ENCODE data around the gene NRXN3. TPM values are rescaled to one million over a fixed set of nuclear protein-coding genes. Genes with fewer than 3 reads are reported as not detected.

The NRXN3 gene
- total and polyA plus RNA-seq, 11 donors = 0.19 to 2.2 (median 1.1) TPM

- Histone ChIP-seq H3K4me1 (no peaks in the 10 kb centered on the region), H3K27me3 (no peaks in the 10 kb centered on the region), H3K36me3 (no peaks in the 10 kb centered on the region), H3K27ac (no peak overlapping the region), H3K4me3 (no peak overlapping the region), H3K9me3 (peaks cover 0 to 11% (median 0%) of the 10 kb centered on the region in 12 donors)
- ATAC-seq = no peak
- 56 to 62% (median 60%) methylated on average over 3 of the region's 3 CpGs for WGBS, 4 donors
- DNase-seq = no peak
- TF ChIP-seq POLR2A (IDR thresholded peaks at IDR 0.05) (no peak), CTCF (IDR thresholded peaks at IDR 0.05) (no peak)
- intact Hi-C loops (cut with DNase I) = no loop called here
Measured at GRCh38 chr14:79134361-79134760, 964.2 kb downstream of the NRXN3 start.

GRCh38 chr14:79136071-79137044 lies 966.2 kb downstream of the NRXN3 start:
- ATAC-seq (no peak), DNase-seq (no peak)
- no peaks in the 10 kb centered on the region for H3K27me3 ChIP-seq
- intact Hi-C loops (cut with DNase I) = no loop called here
- H3K36me3 ChIP-seq = no peaks in the 10 kb centered on the region
- no peak for TF ChIP-seq CTCF (IDR thresholded peaks at IDR 0.05)
- TF ChIP-seq POLR2A (IDR thresholded peaks at IDR 0.05) = no peak
- H3K27ac ChIP-seq = no peak overlapping the region
- peaks cover 0 to 11% (median 0%) of the 10 kb centered on the region in 12 donors for H3K9me3 ChIP-seq
- no peaks in the 10 kb centered on the region for H3K4me1 ChIP-seq
- no peak overlapping the region for H3K4me3 ChIP-seq
- 63 to 66% (median 65%) methylated on average over 7 of the region's 7 CpGs for WGBS, 4 donors

- ATAC-seq = no peak
Measured at GRCh38 chr14:79137045-79137430, 966.9 kb downstream of the NRXN3 start.

More at GRCh38 chr14:79137045-79137430, 966.9 kb downstream of the NRXN3 start:
- Histone ChIP-seq H3K27me3 (no peaks in the 10 kb centered on the region), H3K4me1 (no peaks in the 10 kb centered on the region), H3K9me3 (peaks cover 0 to 5% (median 0%) of the 10 kb centered on the region in 12 donors), H3K27ac (no peak overlapping the region), H3K4me3 (no peak overlapping the region), H3K36me3 (no peaks in the 10 kb centered on the region)
- WGBS, 4 donors = 79 to 89% (median 83%) methylated on average over 2 of the region's 2 CpGs
- intact Hi-C loops (cut with DNase I) = no loop called here
- no peak for DNase-seq
- no peak for TF ChIP-seq POLR2A (IDR thresholded peaks at IDR 0.05)
- no peak for TF ChIP-seq CTCF (IDR thresholded peaks at IDR 0.05)

All from heart left ventricle (tissue), 16 donors.